GM12878 (cell line): ENCODE measurements around the gene ELOF1. TPM values are rescaled to one million over a fixed set of nuclear protein-coding genes. Genes with fewer than 3 reads are reported as not detected.
A peak's percentile ranks its signal among the peaks of the same experiment; 100 is the strongest.

Experiments
- ATAC-seq: fragments of 200-7000 bp; cut with Tn5 transposase; 3 replicates; pipeline ENCODE4 v1.9.1; 2020; ENCODE audit warnings: mild to moderate bottlenecking, moderate library complexity
- BruUV-seq: library from RNA; stranded (reverse); fragments of 400-500 nt; replicated peaks from 2 replicates; lab custom pipeline; 2021; lab: Mats Ljungman, UMichigan
- CTCF ChIA-PET: fragments of 300-600 bp; sonication (Branson Sonifier 250); formaldehyde crosslinking; extraction: SDS; loops from one replicate; lab custom pipeline; 2021; ENCODE audit warnings: inconsistent platforms; lab: Yijun Ruan, JAX
- POLR2A ChIA-PET: fragments of 350-600 bp; formaldehyde crosslinking; extraction: SDS; loops from one replicate; lab custom pipeline; 2021; ENCODE audit warnings: inconsistent platforms; lab: Charles Lee
- RAD21 ChIA-PET: fragments of 300-600 bp; sonication (Branson Sonifier 250); formaldehyde crosslinking; loops from one replicate; lab custom pipeline; 2023; ENCODE audit warnings: antibody characterized with exemption; ENCODE audit not compliant: unreplicated experiment; lab: Charles Lee
- SMC1A ChIA-PET: fragments of 300-600 bp; sonication (Branson Sonifier 250); formaldehyde crosslinking; loops from one replicate; lab custom pipeline; 2023; ENCODE audit not compliant: unreplicated experiment, uncharacterized antibody; lab: Charles Lee
- DNase-seq: peaks from one replicate; pipeline ENCODE4 v3.0.0-alpha.2; 2011; ENCODE audit warnings: low read depth, low spot score
- FAIRE-seq: peaks from 3 replicates; lab custom pipeline; 2011; peaks lifted over from hg19 to GRCh38; lab: Jason Lieb, UNC
- H2AFZ ChIP-seq: 2 replicates; pipeline ENCODE4 v1.6.0; 2011; ENCODE audit warnings: low read depth, low read length, control low read depth; ENCODE audit not compliant: control insufficient read depth
- H3K27ac ChIP-seq: 2 replicates; pipeline ENCODE4 v1.5.1; 2011; ENCODE audit warnings: control low read depth; ENCODE audit not compliant: control insufficient read depth, insufficient read depth
- H3K27me3 ChIP-seq, 2 experiments: replicated peaks in 1 of 2; 2 replicates each; pipeline versions ENCODE4 v1.6.0 to v1.6.1; 2011; ENCODE audit warnings: low read length in 1 of 2; ENCODE audit not compliant: control insufficient read depth in 2 of 2, insufficient read depth in 2 of 2
- H3K36me3 ChIP-seq, 2 experiments: 2 replicates each; pipeline ENCODE4 v1.5.1; 2011; ENCODE audit warnings: low read length in 1 of 2; ENCODE audit not compliant: control insufficient read depth in 2 of 2, insufficient read depth in 2 of 2
- H3K4me1 ChIP-seq: 2 replicates; pipeline ENCODE4 v1.6.1; 2011; ENCODE audit warnings: mild to moderate bottlenecking, low read length, moderate library complexity, mixed read lengths; ENCODE audit not compliant: control insufficient read depth, insufficient read depth
- H3K4me2 ChIP-seq: 2 replicates; pipeline ENCODE4 v1.6.0; 2011; ENCODE audit warnings: control low read depth; ENCODE audit not compliant: control insufficient read depth, insufficient read depth
- H3K4me3 ChIP-seq: fragments of 200-600 bp; sonication (generic); 2 replicates; pipeline ENCODE4 v1.5.1; 2016
- H3K79me2 ChIP-seq: 2 replicates; pipeline ENCODE4 v1.6.0; 2011; ENCODE audit warnings: low read length; ENCODE audit not compliant: control insufficient read depth, insufficient read depth
- H3K9ac ChIP-seq: 2 replicates; pipeline ENCODE4 v1.8.0; 2011; ENCODE audit warnings: low read length, control low read depth, mixed read lengths; ENCODE audit not compliant: control insufficient read depth, insufficient read depth
- H3K9me3 ChIP-seq: replicated peaks from 3 replicates; pipeline ENCODE4 v1.5.1; 2011; ENCODE audit warnings: mild to moderate bottlenecking, low read length; ENCODE audit not compliant: control insufficient read depth, insufficient read depth
- H4K20me1 ChIP-seq: 2 replicates; pipeline ENCODE4 v1.6.0; 2011; ENCODE audit not compliant: control insufficient read depth, insufficient read depth
- CBX3 ChIP-seq: fragments of 200-600 bp; sonication (generic); IDR thresholded peaks from 2 replicates; pipeline ENCODE4 v1.6.1; 2016; ENCODE audit warnings: low read depth, borderline replicate concordance
- CREM ChIP-seq: IDR thresholded peaks from 2 replicates; pipeline ENCODE4 v1.6.1; 2014; ENCODE audit warnings: antibody characterized with exemption, low read depth
- SPI1 ChIP-seq: IDR thresholded peaks from 2 replicates; pipeline ENCODE4 v1.6.1; 2011; ENCODE audit warnings: low read depth, mild to moderate bottlenecking, low read length, moderate library complexity, borderline replicate concordance; ENCODE audit not compliant: insufficient read depth
- TCF12 ChIP-seq: IDR thresholded peaks from 2 replicates; pipeline ENCODE4 v1.6.1; 2011; ENCODE audit warnings: low read depth, mild to moderate bottlenecking, low read length
- TCF3 ChIP-seq: IDR thresholded peaks from 2 replicates; pipeline ENCODE4 v1.6.1; 2012; ENCODE audit warnings: low read depth, mild to moderate bottlenecking, low read length, borderline replicate concordance; ENCODE audit not compliant: insufficient read depth
- whole genome bisulfite sequencing: methylation state at CpG from one replicate; pipeline ENCODE4 v1.1.6; 2016; ENCODE audit warnings: low lambda C conversion rate; ENCODE audit not compliant: insufficient replicate concordance, insufficient coverage; ENCODE audit errors: missing lambda C conversion rate; 5-methylcytosine and 5-hydroxymethylcytosine counted together
- in situ Hi-C: fragments of 300-500 bp; cut with MboI; formaldehyde crosslinking; loops from 9 replicates; pipeline ENCODE4 v1.14.3; 2018; ENCODE audit warnings: mixed read lengths
- intact Hi-C: fragments of 100-400 bp; cut with micrococcal nuclease; formaldehyde crosslinking; loops from one replicate; pipeline ENCODE4 v1.14.2; 2022; ENCODE audit not compliant: unreplicated experiment
- polyA plus RNA-seq, 11 experiments: library from polyadenylated mRNA; depleted of rRNA in 4 of 11; unstranded in 6 of 11; stranded (reverse) in 5 of 11; fragments of >200 nt; fragmentation: Nextera tagmentation in 4 of 11; fragmentation: Illumina TruSeq in 1 of 11; extraction: Ambion mirVana in 4 of 11; extraction: Trizol in 1 of 11; gene quantifications; 1 replicate in 1 of 11; 2 replicates in 10 of 11; pipeline versions ENCODE4 v1.2.1 to v1.2.3, GENCODE V29; 2011 to 2016; ENCODE audit warnings: inconsistent platforms in 2 of 11, missing spikeins in 2 of 11, low read depth in 1 of 11
- total RNA-seq, 4 experiments: library from RNA; depleted of rRNA in 3 of 4; stranded (reverse); fragments of >200 nt in 3 of 4; fragmentation: Illumina TruSeq in 1 of 4; extraction: Trizol in 1 of 4; gene quantifications; 2 replicates each; pipeline versions ENCODE4 v1.2.1 to v1.2.3, GENCODE V29; 2013 to 2021
- TF ChIP-seq, protein P1 (sequence below): fragments of 450-650 bp; IDR thresholded peaks from 2 replicates; pipeline ENCODE4 v1.6.1; 2014; ENCODE audit warnings: mild to moderate bottlenecking
- TF ChIP-seq, protein P2 (sequence below), 3 experiments: IDR thresholded peaks in 2 of 3; conservative IDR thresholded peaks in 1 of 3; 2 replicates each; pipeline ENCODE4 v1.5.1; 2011; ENCODE audit warnings: low read depth in 3 of 3, low read length in 3 of 3, mild to moderate bottlenecking in 3 of 3, control low read depth in 2 of 3, moderate library complexity in 2 of 3, inconsistent platforms in 1 of 3, mixed read lengths in 1 of 3; ENCODE audit not compliant: control insufficient read depth in 2 of 3, insufficient read depth in 1 of 3; ENCODE audit errors: extremely low read depth in 1 of 3

ELOF1 gene
- total and polyA plus RNA-seq, 10 of the 15 experiments (the other 5 are each of a cell fraction or from before 2014, with no cell fraction given): 11.7 to 124 (median 92.9) TPM

DNA sequence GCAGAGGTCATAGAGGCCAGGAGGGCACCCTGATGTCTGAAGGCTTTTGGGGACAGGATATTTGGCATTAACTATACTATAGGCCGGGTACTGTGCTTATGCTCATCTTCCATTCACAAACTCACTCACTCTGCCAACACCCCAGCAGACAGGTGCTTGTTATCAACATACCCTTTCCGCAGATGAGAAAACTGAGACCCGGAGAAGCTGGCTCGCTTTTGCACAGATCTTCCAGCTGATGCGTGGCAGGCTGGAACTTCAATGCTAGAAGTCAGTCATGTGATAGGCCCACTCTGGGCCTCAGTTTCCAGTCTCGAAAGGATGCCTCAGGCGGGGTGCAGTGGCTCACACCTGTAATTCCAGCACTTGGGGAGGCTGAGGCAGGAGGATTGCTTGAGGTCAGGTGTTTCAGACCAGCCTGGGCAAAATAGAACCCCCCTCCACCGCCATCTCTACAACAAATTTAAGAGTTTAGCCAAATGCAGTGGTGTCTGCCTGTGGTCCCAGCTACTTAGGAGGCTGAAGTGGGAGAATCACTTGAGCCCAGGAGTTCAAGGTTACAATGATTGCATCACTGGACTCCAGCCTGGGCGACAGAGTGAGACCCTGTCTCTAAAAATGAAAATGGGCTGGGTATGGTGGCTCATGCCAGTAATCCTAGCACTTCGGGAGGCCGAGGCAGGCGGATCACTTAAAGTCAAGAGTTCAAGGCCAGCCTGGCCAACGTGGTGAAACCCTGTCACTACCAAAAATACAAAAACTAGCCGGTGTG, 10.9 kb downstream of the ELOF1 start:
- Histone ChIP-seq H2AFZ (no peak overlapping the region), H3K27ac (no peak overlapping the region), H3K4me2 (no peak overlapping the region), H3K4me3 (no peak overlapping the region), H3K36me3 (peaks cover 4 to 15% of the 10 kb centered on the region in 2 experiments; a peak in 3 of 4 replicates), H4K20me1 (no peaks in the 10 kb centered on the region), H3K4me1 (peaks cover 8% of the 10 kb centered on the region), H3K9ac (no peak overlapping the region), H3K9me3 (no peaks in the 10 kb centered on the region), H3K79me2 (no peaks in the 10 kb centered on the region), H3K27me3 (no peaks in the 10 kb centered on the region)
- FAIRE-seq: no peak
- TF ChIP-seq CBX3 (no peak), CREM (no peak)
- TF ChIP-seq, protein P1, sequence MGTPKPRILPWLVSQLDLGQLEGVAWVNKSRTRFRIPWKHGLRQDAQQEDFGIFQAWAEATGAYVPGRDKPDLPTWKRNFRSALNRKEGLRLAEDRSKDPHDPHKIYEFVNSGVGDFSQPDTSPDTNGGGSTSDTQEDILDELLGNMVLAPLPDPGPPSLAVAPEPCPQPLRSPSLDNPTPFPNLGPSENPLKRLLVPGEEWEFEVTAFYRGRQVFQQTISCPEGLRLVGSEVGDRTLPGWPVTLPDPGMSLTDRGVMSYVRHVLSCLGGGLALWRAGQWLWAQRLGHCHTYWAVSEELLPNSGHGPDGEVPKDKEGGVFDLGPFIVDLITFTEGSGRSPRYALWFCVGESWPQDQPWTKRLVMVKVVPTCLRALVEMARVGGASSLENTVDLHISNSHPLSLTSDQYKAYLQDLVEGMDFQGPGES: no peak
- ChIA-PET RAD21 (no interaction called here), CTCF (interaction anchor here (1.1 kb wide), 1 partner anchor 12 kb away, joined by 3 read pairs; no protein-coding TSS in a partner anchor), POLR2A (interaction anchor here (0.5 kb wide), 1 partner anchor 11 kb away, joined by 3 read pairs; the partner anchor contains the start of gene ELOF1), SMC1A (no interaction called here)
- ATAC-seq: no peak
- in situ Hi-C loops (no loop called here), intact Hi-C loops (no loop called here)
- 69% methylated on average over 14 of the region's 14 CpGs for WGBS
- BruUV-seq: no TSS peak
- no peak for DNase-seq

DNA sequence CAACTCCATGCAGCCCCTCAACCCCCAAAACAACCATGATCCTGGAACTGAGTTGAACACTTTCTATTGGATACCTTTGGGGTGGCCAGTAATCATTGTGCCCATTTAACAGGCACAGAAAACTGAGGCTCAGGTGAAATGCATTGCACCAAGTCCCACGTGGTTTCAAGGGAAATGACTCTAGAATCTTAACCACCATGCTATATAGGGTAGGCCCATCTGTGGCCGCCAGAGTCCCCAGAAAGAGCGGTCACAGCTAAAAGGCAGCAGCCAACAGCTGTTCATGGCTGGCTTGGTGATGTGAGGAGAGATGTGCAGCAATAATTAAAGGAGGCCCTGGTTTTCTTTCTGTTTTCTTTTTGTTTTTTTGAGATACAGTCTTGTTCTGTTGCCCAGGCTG, 17.8 kb downstream of the ELOF1 start:
- ChIA-PET RAD21 (no interaction called here), CTCF (no interaction called here), SMC1A (no interaction called here), POLR2A (no interaction called here)
- Histone ChIP-seq H3K27me3 (no peaks in the 10 kb centered on the region), H3K36me3 (no peaks in the 10 kb centered on the region), H2AFZ (no peak overlapping the region), H3K27ac (no peak overlapping the region), H3K4me2 (no peak overlapping the region), H4K20me1 (no peaks in the 10 kb centered on the region), H3K79me2 (no peaks in the 10 kb centered on the region), H3K4me1 (peaks cover 4% of the 10 kb centered on the region), H3K4me3 (no peak overlapping the region), H3K9ac (no peak overlapping the region), H3K9me3 (no peaks in the 10 kb centered on the region)
- DNase-seq (no peak), ATAC-seq (peak; percentile 81), FAIRE-seq (no peak)
- peak; percentile 39; the same call in 1 of the 2 replicates for TF ChIP-seq TCF3
- no peak for TF ChIP-seq SPI1
- peak; percentile 59; the same call in 1 of the 2 replicates for TF ChIP-seq TCF12
- TF ChIP-seq, protein P2, sequence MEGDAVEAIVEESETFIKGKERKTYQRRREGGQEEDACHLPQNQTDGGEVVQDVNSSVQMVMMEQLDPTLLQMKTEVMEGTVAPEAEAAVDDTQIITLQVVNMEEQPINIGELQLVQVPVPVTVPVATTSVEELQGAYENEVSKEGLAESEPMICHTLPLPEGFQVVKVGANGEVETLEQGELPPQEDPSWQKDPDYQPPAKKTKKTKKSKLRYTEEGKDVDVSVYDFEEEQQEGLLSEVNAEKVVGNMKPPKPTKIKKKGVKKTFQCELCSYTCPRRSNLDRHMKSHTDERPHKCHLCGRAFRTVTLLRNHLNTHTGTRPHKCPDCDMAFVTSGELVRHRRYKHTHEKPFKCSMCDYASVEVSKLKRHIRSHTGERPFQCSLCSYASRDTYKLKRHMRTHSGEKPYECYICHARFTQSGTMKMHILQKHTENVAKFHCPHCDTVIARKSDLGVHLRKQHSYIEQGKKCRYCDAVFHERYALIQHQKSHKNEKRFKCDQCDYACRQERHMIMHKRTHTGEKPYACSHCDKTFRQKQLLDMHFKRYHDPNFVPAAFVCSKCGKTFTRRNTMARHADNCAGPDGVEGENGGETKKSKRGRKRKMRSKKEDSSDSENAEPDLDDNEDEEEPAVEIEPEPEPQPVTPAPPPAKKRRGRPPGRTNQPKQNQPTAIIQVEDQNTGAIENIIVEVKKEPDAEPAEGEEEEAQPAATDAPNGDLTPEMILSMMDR (IDR thresholded peaks at IDR 0.05 in 2 of 3, conservative IDR thresholded peaks at IDR 0.05 in 1 of 3; ENCODE audit: control insufficient read depth in 2 of 3, extremely low read depth in 1 of 3, insufficient read depth in 1 of 3, low read depth in 3 of 3, low read length in 3 of 3): 0 out of 6 replicates have a peak, but pooled peaks of 1 of the 3 experiments have one; percentile 9
- intact Hi-C loops: no loop called here
- in situ Hi-C loops: no loop called here
- WGBS: 8% methylated on average over 3 of the region's 3 CpGs
- BruUV-seq: no TSS peak
